Stimulated activated CD8-positive, alpha-beta memory T cell treated with anti-CD3 and anti-CD28 coated beads, Interleukin-7, amount 100 ng/mL, for 4 hours (primary cell): ENCODE measurements around the gene FBXW7.

Experiments
- DNase-seq, 2 donors: peaks; one replicate each; pipeline ENCODE4 v3.0.0-alpha.2; 2020; ENCODE audit warnings: low read depth in 2 of 2

The FBXW7 gene

GRCh38 chr4:152283801-152284470, 252.0 kb downstream of the FBXW7 start:
- DNase-seq = no peak

GRCh38 chr4:152281822-152282221, 254.1 kb downstream of the FBXW7 start:
- DNase-seq = no peak

GRCh38 chr4:152281211-152281610, 254.7 kb downstream of the FBXW7 start:
- DNase-seq = no peak

GRCh38 chr4:152279234-152279566, 256.7 kb downstream of the FBXW7 start:
- no peak for DNase-seq

- DNase-seq = no peak
Observed at GRCh38 chr4:152278505-152279233, 257.2 kb downstream of the FBXW7 start.

GRCh38 chr4:152278172-152278504, 257.8 kb downstream of the FBXW7 start:
- no peak for DNase-seq

- no peak for DNase-seq
Observed at GRCh38 chr4:152277333-152277732, 258.6 kb downstream of the FBXW7 start.

- DNase-seq = no peak
Observed at GRCh38 chr4:152273343-152273742, 262.5 kb downstream of the FBXW7 start.
